HG03066 (cell line): ENCODE results near the gene NDUFB5.

ENCODE experiments used
- ATAC-seq: cut with Tn5 transposase; IDR thresholded peaks from one replicate; pipeline ENCODE4 v1.9.1; 2021; ENCODE audit warnings: low read depth; ENCODE audit not compliant: unreplicated experiment

The NDUFB5 gene

GRCh38 chr3:179672918-179673317, 68.3 kb downstream of the NDUFB5 start:
- ATAC-seq: no peak

DNA sequence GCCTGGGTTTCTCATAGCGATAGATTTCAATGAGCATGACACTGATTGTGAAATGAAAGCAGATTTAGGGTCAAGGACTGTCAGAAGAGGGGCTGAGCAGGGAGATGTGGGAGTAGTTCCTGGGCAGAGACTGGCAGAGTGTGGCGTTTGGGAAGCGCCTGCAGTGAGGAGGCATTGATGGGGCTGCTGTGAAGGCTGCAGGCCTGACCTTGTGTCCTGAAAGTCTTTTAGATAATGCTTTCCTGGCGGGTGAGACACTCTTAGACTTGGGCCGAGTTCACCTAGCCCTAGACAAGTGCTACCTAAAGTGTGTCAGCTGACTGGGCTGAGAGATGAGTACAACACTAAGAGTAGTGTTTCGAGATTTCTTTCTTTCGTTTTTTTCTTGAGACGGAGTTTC, 68.9 kb downstream of the NDUFB5 start:
- ATAC-seq: no peak

DNA sequence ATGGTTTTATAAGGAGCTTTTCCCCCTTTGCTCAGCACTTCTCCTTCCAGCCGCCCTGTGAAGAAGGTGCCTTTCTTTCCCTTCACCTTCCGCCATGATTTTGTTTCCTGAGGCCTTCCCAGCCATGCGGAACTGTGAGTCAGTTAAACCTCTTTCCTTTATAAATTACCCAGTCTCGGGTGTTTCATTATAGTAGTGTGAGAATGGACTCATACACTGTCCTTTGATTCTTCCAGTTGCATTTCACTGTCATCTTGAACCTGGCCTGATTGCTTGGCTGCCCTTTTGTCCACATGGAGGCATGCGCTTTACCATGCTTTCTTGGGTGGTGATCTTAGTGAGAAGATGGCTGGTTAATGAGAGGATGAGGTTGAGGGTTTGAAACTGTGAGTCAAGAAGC, 71.5 kb downstream of the NDUFB5 start:
- no peak for ATAC-seq
